Inflammatory macrophage treated with lipopolysaccharide for 4 hours (primary cell): ENCODE measurements around the gene SEC31A.

Experiments
- DNase-seq: peaks from one replicate; pipeline ENCODE4 v3.0.0-alpha.2; 2020

SEC31A gene

GRCh38 chr4:82791179-82791578 lies 99.8 kb downstream of the SEC31A start:
- no peak for DNase-seq

DNA sequence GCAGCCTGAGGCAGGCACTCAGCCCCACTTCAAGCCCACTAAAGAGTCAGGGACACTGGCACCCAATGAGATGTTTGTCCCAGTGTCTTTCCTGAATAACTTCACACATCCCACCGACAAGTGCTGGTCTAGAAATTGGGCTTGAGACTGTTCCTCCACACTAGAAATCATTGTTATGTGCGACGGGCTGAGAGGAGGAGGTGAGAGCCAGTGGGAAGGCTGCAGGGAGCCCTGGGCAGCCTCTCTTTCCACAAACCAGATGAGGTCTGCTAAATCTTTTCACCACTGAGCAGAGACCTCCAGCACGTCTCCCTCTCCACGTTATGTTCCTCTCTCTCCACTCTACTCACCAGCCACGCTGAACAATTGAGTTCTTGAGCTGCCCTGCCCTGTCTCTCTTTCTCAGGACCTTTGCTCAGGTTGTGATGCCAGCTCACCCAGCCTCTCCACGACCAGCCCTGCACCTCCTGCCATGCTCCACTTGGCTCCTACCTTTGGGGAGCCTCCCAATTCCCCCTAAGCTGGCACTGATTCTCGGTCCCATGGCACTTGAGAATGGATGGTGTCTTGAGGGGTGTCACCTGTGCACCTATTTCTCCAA lies 100.8 kb downstream of the SEC31A start:
- no peak for DNase-seq

DNA sequence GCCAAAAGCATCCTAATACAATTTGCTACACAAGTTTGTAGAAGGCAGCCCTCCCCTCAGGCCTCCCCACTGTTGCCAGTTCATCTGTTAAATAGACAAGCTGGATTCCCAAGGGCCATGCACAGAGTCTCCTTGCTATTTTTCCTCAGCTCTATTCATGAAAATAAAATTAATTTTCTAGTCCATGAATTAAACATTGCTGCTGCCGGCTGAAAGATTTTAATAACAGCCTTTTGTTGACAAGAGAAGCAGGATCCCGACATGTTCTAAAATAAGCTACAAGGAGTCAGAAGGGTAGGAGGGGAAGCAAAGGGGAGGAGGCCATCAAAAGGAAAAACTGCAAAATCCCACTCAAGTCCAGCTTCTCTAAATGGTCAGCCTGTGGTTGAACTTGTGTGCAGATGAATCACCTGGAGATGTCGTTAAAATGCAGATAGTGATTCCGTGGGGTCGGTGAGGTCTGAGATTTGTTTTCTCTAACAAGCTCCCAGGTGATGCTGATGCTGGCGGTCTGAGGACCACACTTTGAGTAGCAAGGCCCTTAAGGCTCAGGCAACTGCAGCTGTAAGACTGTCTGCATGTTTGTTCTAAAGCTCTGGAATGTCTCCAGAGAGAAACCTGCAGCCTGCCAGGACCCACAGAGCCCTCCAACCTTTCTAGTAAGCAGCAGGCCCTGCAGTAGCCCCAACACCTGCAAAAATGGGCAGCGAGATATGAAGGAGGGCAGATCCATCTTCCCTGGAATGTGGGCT lies 101.8 kb downstream of the SEC31A start:
- DNase-seq: no peak

DNA sequence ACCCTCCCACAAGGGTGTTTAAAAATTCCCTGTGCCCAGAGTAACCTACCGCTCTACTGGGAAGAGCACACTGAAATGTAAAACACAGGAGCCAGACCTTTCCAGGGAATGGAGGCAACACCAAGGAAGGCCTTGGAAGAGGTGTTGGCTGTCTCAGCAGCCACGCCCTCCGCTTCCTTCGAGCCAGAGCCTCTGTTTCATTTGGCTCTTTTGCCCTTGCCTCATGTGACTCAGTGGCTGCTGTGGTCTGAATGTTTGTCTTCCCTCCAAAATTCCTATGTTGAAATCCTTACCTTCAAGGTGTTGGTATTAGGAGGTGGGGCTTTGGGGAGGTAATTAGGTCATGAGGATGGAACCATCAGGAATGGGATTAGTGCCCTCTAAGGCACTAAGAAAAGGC lies 103.6 kb downstream of the SEC31A start:
- no peak for DNase-seq

DNA sequence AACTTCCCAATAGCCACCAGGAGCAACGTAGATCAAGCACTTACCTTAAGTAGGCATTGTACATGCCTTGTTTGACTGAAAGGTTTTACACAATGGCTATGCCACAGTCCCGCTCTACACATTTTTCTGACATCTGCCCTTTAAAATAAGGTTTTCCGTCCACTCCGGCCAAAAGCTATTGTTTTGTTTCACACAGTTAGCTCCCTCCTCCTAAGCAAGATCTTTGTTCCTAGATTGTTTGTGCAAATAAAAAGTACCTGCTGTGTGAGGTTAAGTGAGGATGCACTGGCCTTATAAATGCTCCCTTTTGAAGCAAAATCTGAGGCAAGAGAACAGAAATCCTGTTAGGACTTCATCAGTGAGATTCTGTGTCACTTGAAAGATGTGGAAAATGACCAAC lies 104.1 kb downstream of the SEC31A start:
- no peak for DNase-seq

DNA sequence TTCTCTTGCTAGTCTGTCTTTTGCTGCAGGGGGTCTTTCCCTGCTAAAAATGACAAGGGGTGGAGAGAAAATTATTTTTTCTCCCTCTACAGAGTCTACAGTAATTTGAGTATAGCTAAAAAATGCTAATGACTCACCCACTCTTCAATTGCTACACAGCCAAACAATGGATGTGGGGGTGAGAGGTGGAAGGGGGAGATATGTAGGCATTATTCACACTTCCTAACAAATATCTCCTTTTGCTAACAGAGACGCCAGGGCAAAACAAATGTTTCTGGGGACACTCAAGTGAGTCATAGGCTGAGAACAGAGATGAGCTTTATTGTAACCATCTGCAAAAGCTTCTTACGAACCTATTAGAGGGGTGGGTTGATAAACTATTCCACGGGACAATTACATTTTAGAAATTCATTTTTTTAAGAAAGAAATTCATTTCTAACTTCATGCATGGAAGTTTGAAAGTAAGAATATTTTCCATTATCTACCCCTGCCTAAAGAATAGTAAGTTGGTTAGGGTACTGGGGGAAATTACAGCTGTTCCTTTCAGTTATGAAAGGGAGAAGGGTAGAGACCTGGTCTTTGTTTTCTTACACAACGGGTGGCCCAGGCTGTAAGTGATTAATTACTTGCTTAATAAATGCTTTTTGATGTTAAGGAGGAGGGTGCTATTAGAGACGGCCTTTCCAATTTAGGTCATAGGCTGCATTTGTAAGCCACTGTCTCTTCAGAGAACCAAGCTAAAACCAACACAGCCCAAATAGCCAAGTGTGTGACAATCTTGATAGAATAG lies 105.1 kb downstream of the SEC31A start:
- DNase-seq: no peak

DNA sequence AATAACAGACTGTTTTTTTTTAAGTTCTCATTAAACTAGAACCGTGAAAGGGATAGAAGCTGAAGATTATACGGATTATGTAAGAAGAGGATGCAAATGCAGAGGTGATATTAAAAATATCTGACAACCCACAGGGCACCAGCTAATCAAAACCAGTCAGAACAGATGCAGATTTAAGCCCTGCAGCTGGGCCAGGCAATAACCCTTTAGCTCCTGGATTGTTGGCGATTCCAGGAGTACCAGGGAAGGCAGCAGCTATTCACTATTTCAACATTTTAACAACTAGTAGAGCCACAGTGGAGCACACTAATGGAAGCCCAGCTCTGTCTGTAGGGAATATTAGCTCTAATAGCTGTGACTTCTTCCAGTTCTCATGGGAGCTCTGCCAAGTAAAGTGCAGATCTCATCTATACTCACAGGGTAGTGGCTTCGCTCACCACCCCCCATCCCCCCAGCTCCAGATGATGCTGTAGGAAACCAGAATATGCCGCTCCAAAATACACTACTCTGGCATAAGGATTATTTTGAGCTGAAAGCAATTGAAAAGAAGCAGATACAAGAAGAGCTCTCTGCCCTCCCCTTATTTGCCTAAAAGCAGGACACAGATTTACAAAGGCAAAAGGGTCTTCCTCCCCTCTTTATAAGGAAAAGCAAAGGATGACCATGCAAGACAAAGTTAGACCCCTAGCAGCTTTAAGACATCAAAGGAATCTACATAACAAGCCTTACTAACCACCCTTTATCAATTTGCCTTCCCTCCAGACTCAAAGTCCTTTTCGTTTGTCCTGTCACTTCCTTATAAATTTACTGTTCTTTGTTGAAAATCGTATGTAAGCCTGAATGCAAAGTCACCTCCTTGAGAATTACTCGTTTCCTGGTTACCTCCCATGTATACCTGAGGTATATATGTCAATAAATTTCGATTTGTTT lies 106.0 kb downstream of the SEC31A start:
- DNase-seq: no peak

- DNase-seq: no peak
Observed at GRCh38 chr4:82782626-82783345, 108.2 kb downstream of the SEC31A start.

DNA sequence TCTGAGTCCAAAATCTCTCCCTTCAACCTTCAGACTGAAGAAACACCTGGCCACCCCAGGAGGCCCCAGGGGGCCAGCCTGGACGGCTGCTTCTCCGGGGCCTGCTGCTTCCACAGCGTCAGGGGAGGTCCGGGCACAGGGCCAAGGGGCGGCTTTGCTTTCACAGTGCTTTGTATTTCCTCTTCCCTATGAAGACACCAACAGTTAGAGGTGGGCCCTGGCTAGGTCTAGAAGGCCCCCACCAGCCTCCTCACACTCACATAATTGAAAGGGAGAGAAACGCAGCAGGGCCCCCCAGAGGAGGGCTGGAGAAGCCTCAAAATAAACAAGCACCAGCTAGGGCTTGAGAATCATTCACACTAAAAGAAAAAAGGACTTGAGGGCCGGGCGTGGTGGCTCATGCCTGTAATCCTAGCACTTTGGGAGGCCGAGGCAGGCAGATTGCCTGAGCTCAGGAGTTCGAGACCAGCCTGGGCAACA lies 110.2 kb downstream of the SEC31A start:
- no peak for DNase-seq

DNA sequence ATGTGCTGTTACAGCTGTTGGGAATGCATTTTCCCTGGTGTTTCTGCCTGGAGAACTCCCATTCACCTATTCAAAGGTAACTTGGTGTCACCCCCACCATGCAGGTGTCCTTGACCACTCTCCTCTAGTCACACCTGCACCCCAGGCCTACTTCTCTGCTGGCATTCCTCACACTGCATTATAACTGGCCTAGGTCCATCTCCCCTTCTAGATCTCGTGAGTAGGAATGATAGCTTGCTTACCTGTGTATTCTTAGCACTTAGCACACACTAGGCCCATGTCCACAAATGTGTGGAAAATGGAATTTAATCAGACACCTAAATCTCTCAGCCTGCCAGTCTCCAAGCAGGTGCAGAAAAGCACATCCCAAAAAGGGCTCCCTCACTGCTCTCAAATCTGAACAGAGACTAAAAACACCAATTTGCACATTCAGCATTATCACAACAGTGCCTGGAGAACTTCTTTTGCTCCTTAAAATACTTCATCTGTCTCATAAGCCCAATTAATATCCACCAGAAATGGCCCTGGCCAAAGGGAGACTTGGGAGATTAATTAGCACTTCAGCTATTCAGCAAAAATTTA lies 110.7 kb downstream of the SEC31A start:
- DNase-seq: no peak

DNA sequence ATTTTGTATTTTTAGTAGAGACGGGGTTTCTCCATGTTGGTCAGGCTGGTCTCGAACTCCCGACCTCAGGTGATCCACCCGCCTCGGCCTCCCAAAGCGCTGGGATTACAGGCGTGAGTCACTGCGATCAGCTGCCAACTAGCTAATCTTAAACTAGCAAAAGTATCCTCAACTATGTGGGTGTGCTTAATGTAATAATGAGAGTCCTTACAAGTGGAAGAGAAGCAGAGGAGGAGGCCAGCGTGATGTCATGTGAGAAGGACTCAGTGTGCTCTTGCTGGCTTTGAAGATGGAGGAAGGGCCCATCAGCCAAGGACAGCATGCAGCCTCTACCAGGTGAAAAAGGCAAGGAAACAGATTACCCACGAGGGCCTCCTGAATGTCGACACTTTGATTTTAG lies 111.9 kb downstream of the SEC31A start:
- no peak for DNase-seq

- DNase-seq: no peak
Observed at GRCh38 chr4:82777857-82778525, 113.0 kb downstream of the SEC31A start.

GRCh38 chr4:82776925-82777542 lies 113.9 kb downstream of the SEC31A start:
- DNase-seq: no peak

- DNase-seq: no peak
Observed at GRCh38 chr4:82775243-82775642, 115.7 kb downstream of the SEC31A start.

- DNase-seq: no peak
Observed at GRCh38 chr4:82774711-82775171, 116.2 kb downstream of the SEC31A start.

GRCh38 chr4:82773057-82773456 lies 117.9 kb downstream of the SEC31A start:
- DNase-seq: no peak

DNA sequence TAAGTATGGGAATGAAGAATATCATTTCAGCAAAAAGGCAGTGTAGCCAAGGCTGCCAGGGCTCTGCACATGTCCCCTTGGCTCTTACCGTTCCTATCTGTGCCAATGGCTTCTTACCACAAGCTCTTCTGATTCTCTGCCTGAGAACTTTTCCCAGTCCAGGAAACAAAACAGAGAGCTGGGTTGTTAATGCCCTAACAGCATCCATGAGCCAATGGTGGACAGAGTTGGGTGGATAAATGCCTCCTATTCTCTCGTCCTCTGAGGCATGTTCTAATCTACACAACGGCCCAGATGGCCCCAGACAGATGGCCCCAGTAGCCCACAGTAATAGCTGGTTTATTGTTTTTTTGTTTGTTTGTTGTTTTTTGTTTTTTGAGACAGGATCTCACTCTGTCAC lies 120.3 kb downstream of the SEC31A start:
- DNase-seq: no peak
